HEK293T (cell line): ENCODE results near the gene INA.
A peak's percentile ranks its signal among the peaks of the same experiment; 100 is the strongest.

Experiments
- CTCF ChIA-PET: fragments of 350-600 bp; formaldehyde crosslinking; extraction: SDS; loops from one replicate; lab custom pipeline; 2021; ENCODE audit warnings: antibody characterized with exemption, inconsistent platforms; lab: Yijun Ruan, JAX
- POLR2A ChIA-PET: fragments of 350-600 bp; formaldehyde crosslinking; extraction: SDS; loops from one replicate; lab custom pipeline; 2020; ENCODE audit warnings: antibody characterized with exemption, inconsistent platforms; lab: Yijun Ruan, JAX
- DNase-seq: peaks from one replicate; pipeline ENCODE4 v3.0.0; 2012; ENCODE audit warnings: mixed read lengths; ENCODE audit errors: extremely low spot score
- ARNT ChIP-seq: fragments of 450-650 bp; IDR thresholded peaks from 2 replicates; pipeline ENCODE4 v1.6.1; 2017; ENCODE audit warnings: mild to moderate bottlenecking
- BHLHE40 ChIP-seq: fragments of 450-650 bp; IDR thresholded peaks from 2 replicates; pipeline ENCODE4 v1.6.1; 2016; ENCODE audit warnings: mild to moderate bottlenecking, moderate library complexity, borderline replicate concordance
- CTBP1 ChIP-seq: fragments of 450-650 bp; IDR thresholded peaks from 2 replicates; pipeline ENCODE4 v1.6.1; 2016; ENCODE audit warnings: borderline replicate concordance
- ELF4 ChIP-seq: fragments of 450-650 bp; IDR thresholded peaks from 2 replicates; pipeline ENCODE4 v1.6.1; 2017; ENCODE audit warnings: antibody characterized with exemption
- FOXA1 ChIP-seq: fragments of 450-650 bp; IDR thresholded peaks from 2 replicates; pipeline ENCODE4 v1.6.1; 2016; ENCODE audit warnings: mild to moderate bottlenecking
- FOXK2 ChIP-seq: fragments of 450-650 bp; IDR thresholded peaks from 2 replicates; pipeline ENCODE4 v1.6.1; 2016; ENCODE audit warnings: mild to moderate bottlenecking
- FOXM1 ChIP-seq: fragments of 450-650 bp; IDR thresholded peaks from 2 replicates; pipeline ENCODE4 v1.6.1; 2017; ENCODE audit warnings: mild to moderate bottlenecking, borderline replicate concordance
- HDGF ChIP-seq: fragments of 450-650 bp; IDR thresholded peaks from 2 replicates; pipeline ENCODE4 v1.6.1; 2017; ENCODE audit warnings: antibody characterized with exemption, borderline replicate concordance
- L3MBTL2 ChIP-seq: fragments of 450-650 bp; conservative IDR thresholded peaks from 2 replicates; pipeline ENCODE4 v1.6.1; 2016; ENCODE audit warnings: mild to moderate bottlenecking
- LEF1 ChIP-seq: fragments of 450-650 bp; IDR thresholded peaks from 2 replicates; pipeline ENCODE4 v1.6.1; 2017; ENCODE audit warnings: mild to moderate bottlenecking, borderline replicate concordance
- NFRKB ChIP-seq: fragments of 450-650 bp; IDR thresholded peaks from 2 replicates; pipeline ENCODE4 v1.6.1; 2016; ENCODE audit warnings: mild to moderate bottlenecking, moderate library complexity
- PKNOX1 ChIP-seq: fragments of 450-650 bp; IDR thresholded peaks from 2 replicates; pipeline ENCODE4 v1.6.1; 2016
- SP1 ChIP-seq: fragments of 450-650 bp; IDR thresholded peaks from 2 replicates; pipeline ENCODE4 v1.6.1; 2017
- SUZ12 ChIP-seq: fragments of 450-650 bp; IDR thresholded peaks from 2 replicates; pipeline ENCODE4 v1.6.1; 2016; ENCODE audit warnings: mild to moderate bottlenecking
- TARDBP ChIP-seq: fragments of 450-650 bp; IDR thresholded peaks from 2 replicates; pipeline ENCODE4 v1.6.1; 2016
- ZNF384 ChIP-seq: fragments of 450-650 bp; IDR thresholded peaks from 2 replicates; pipeline ENCODE4 v1.6.1; 2016

INA gene

GRCh38 chr10:103273041-103273441, 3.9 kb upstream of the INA start:
- no peak for TF ChIP-seq ZNF384
- TF ChIP-seq HDGF, result no peak
- no peak for TF ChIP-seq FOXM1
- TF ChIP-seq NFRKB, result no peak
- no peak for TF ChIP-seq TARDBP
- TF ChIP-seq LEF1, result no peak
- TF ChIP-seq SP1, result no peak
- no peak for TF ChIP-seq FOXK2
- no peak for TF ChIP-seq ARNT
- no peak for TF ChIP-seq ELF4
- TF ChIP-seq L3MBTL2, result no peak
- TF ChIP-seq CTBP1, result no peak
- no peak for TF ChIP-seq SUZ12
- TF ChIP-seq FOXA1, result no peak
- ChIA-PET POLR2A (no interaction called here), CTCF (no interaction called here)
- no peak for DNase-seq

- POLR2A ChIA-PET, result no interaction called here
- no peak for TF ChIP-seq FOXK2
- no peak for TF ChIP-seq LEF1
- no peak for TF ChIP-seq FOXA1
- no peak for TF ChIP-seq ZNF384
- TF ChIP-seq ARNT, result no peak
- no peak for TF ChIP-seq L3MBTL2
- no peak for TF ChIP-seq PKNOX1
- no peak for TF ChIP-seq SP1
- TF ChIP-seq HDGF, result no peak
- TF ChIP-seq FOXM1, result no peak
- no peak for TF ChIP-seq BHLHE40
- no peak for TF ChIP-seq SUZ12
- TF ChIP-seq NFRKB, result no peak
- TF ChIP-seq ELF4, result no peak
- no peak for TF ChIP-seq CTBP1
- no peak for TF ChIP-seq TARDBP
- CTCF ChIA-PET, result no interaction called here
- DNase-seq, result no peak
Observed at GRCh38 chr10:103276251-103276895, 565 bp upstream of the INA start.

- no peak for TF ChIP-seq HDGF
- TF ChIP-seq TARDBP, result no peak
- no peak for TF ChIP-seq SUZ12
- TF ChIP-seq NFRKB, result no peak
- TF ChIP-seq L3MBTL2, result no peak
- TF ChIP-seq BHLHE40, result no peak
- TF ChIP-seq FOXK2, result no peak
- no peak for TF ChIP-seq LEF1
- no peak for TF ChIP-seq ZNF384
- TF ChIP-seq FOXM1, result no peak
- TF ChIP-seq CTBP1, result no peak
- TF ChIP-seq ELF4, result no peak
- no peak for TF ChIP-seq SP1
- no peak for TF ChIP-seq FOXA1
- no peak for TF ChIP-seq ARNT
- POLR2A ChIA-PET, result interaction anchor here (0.6 to 1.7 kb wide), 2 partner anchors 29 to 37 kb away, joined by 3 read pairs; no protein-coding TSS in a partner anchor
- CTCF ChIA-PET, result no interaction called here
Observed at GRCh38 chr10:103277713-103278536, 987 bp downstream of the INA start.

GRCh38 chr10:103278537-103278823, 1.5 kb downstream of the INA start:
- ChIA-PET POLR2A (interaction anchor here (1.7 kb wide), 1 partner anchor 29 kb away, joined by 3 read pairs; no protein-coding TSS in a partner anchor), CTCF (interaction anchor here (2.0 kb wide), 1 partner anchor 34 kb away, joined by 5 read pairs; no protein-coding TSS in a partner anchor)
- no peak for DNase-seq
- no peak for TF ChIP-seq SUZ12
- TF ChIP-seq FOXA1, result no peak
- no peak for TF ChIP-seq ELF4
- no peak for TF ChIP-seq LEF1
- no peak for TF ChIP-seq HDGF
- TF ChIP-seq SP1, result no peak
- no peak for TF ChIP-seq NFRKB

More at GRCh38 chr10:103277713-103278536, 987 bp downstream of the INA start:
- DNase-seq, result no peak

- ChIA-PET POLR2A (interaction anchor here (0.7 to 1.7 kb wide), 2 partner anchors 17 to 30 kb away, joined by 3 read pairs; no protein-coding TSS in a partner anchor), CTCF (interaction anchor here (0.7 to 2.0 kb wide), 2 partner anchors 34 to 40 kb away, joined by 3 to 5 read pairs; no protein-coding TSS in a partner anchor)
- peak; percentile 46 for DNase-seq
Observed at GRCh38 chr10:103278862-103279298, 1.9 kb downstream of the INA start.

More at GRCh38 chr10:103278862-103279298, 1.9 kb downstream of the INA start:
- TF ChIP-seq PKNOX1, result no peak
- no peak for TF ChIP-seq ARNT
- no peak for TF ChIP-seq ELF4
- TF ChIP-seq L3MBTL2, result no peak
- no peak for TF ChIP-seq FOXM1
- TF ChIP-seq SP1, result no peak
- no peak for TF ChIP-seq NFRKB
- TF ChIP-seq SUZ12, result no peak
- TF ChIP-seq ZNF384, result no peak
- TF ChIP-seq LEF1, result no peak
- TF ChIP-seq CTBP1, result no peak
- no peak for TF ChIP-seq BHLHE40
- TF ChIP-seq FOXK2, result no peak
